IPS-18c (cell line): Measurements from ENCODE around the gene ADCK1.
"Not testable (repeated sequence)": the region's sequence is repeated elsewhere in the genome, so short reads cannot be mapped to it uniquely, and the experiment has no call there.

Experiments used
- H3K4me3 ChIP-seq: 2 replicates; pipeline ENCODE4 v1.7.0; 2013; ENCODE audit warnings: low read depth, mild to moderate bottlenecking, low read length, moderate library complexity; ENCODE audit not compliant: insufficient read depth
- H3K9me3 ChIP-seq: one replicate; pipeline ENCODE4 v1.6.1; 2013; ENCODE audit warnings: mild to moderate bottlenecking, low read length, moderate library complexity; ENCODE audit not compliant: control insufficient read depth, insufficient read depth

The ADCK1 gene

GRCh38 chr14:77880056-77880455, 80.1 kb downstream of the ADCK1 start:
- H3K9me3 ChIP-seq: no peaks in the 10 kb centered on the region

GRCh38 chr14:77882098-77882497, 82.2 kb downstream of the ADCK1 start:
- no peak overlapping the region for H3K4me3 ChIP-seq
- H3K9me3 ChIP-seq: no peaks in the 10 kb centered on the region

More at GRCh38 chr14:77880056-77880455, 80.1 kb downstream of the ADCK1 start:
- no peak overlapping the region for H3K4me3 ChIP-seq

GRCh38 chr14:77882636-77883035, 82.7 kb downstream of the ADCK1 start:
- Histone ChIP-seq H3K9me3 (no peaks in the 10 kb centered on the region), H3K4me3 (no peak overlapping the region)

GRCh38 chr14:77883131-77883846, 83.4 kb downstream of the ADCK1 start:
- Histone ChIP-seq H3K9me3 (no peaks in the 10 kb centered on the region), H3K4me3 (no peak overlapping the region)

- no peaks in the 10 kb centered on the region for H3K9me3 ChIP-seq
- no peak overlapping the region for H3K4me3 ChIP-seq
Measured at GRCh38 chr14:77883847-77884238, 83.9 kb downstream of the ADCK1 start.

- Histone ChIP-seq H3K9me3 (no peaks in the 10 kb centered on the region), H3K4me3 (no peak overlapping the region)
Measured at GRCh38 chr14:77885367-77885766, 85.5 kb downstream of the ADCK1 start.

- Histone ChIP-seq H3K9me3 (no peaks in the 10 kb centered on the region), H3K4me3 (no peak overlapping the region)
Measured at GRCh38 chr14:77886010-77886409, 86.1 kb downstream of the ADCK1 start.

GRCh38 chr14:77888903-77889302, 89.0 kb downstream of the ADCK1 start:
- H3K9me3 ChIP-seq, H3K4me3 ChIP-seq: not testable (repeated sequence)

- Histone ChIP-seq H3K4me3 (no peak overlapping the region), H3K9me3 (no peaks in the 10 kb centered on the region)
Measured at GRCh38 chr14:77889971-77890442, 90.1 kb downstream of the ADCK1 start.

- Histone ChIP-seq H3K9me3 (no peaks in the 10 kb centered on the region), H3K4me3 (no peak overlapping the region)
Measured at GRCh38 chr14:77890873-77891272, 91.0 kb downstream of the ADCK1 start.

GRCh38 chr14:77892381-77892871, 92.5 kb downstream of the ADCK1 start:
- no peak overlapping the region for H3K4me3 ChIP-seq
- no peaks in the 10 kb centered on the region for H3K9me3 ChIP-seq

GRCh38 chr14:77892890-77893484, 93.1 kb downstream of the ADCK1 start:
- no peak overlapping the region for H3K4me3 ChIP-seq

GRCh38 chr14:77897374-77897773, 97.5 kb downstream of the ADCK1 start:
- no peak overlapping the region for H3K4me3 ChIP-seq
- H3K9me3 ChIP-seq: no peaks in the 10 kb centered on the region

More at GRCh38 chr14:77892890-77893484, 93.1 kb downstream of the ADCK1 start:
- no peaks in the 10 kb centered on the region for H3K9me3 ChIP-seq

- H3K9me3 ChIP-seq: no peaks in the 10 kb centered on the region
- no peak overlapping the region for H3K4me3 ChIP-seq
Measured at GRCh38 chr14:77902811-77903210, 102.9 kb downstream of the ADCK1 start.

GRCh38 chr14:77903221-77903620, 103.3 kb downstream of the ADCK1 start:
- H3K4me3 ChIP-seq: no peak overlapping the region
- no peaks in the 10 kb centered on the region for H3K9me3 ChIP-seq

GRCh38 chr14:77903937-77904617, 104.2 kb downstream of the ADCK1 start:
- H3K9me3 ChIP-seq: no peaks in the 10 kb centered on the region
- no peak overlapping the region for H3K4me3 ChIP-seq

- Histone ChIP-seq H3K4me3 (no peak overlapping the region), H3K9me3 (no peaks in the 10 kb centered on the region)
Measured at GRCh38 chr14:77906446-77906845, 106.5 kb downstream of the ADCK1 start.

- Histone ChIP-seq H3K9me3 (no peaks in the 10 kb centered on the region), H3K4me3 (no peak overlapping the region)
Measured at GRCh38 chr14:77908847-77909246, 108.9 kb downstream of the ADCK1 start.
